MM.1S (cell line): ENCODE results near the gene LBX2.

Experiments
- DNase-seq: peaks from one replicate; pipeline ENCODE4 v3.0.0-alpha.2; 2015
- H2AFZ ChIP-seq: fragments of 300-600 bp; sonication (generic); 2 replicates; pipeline ENCODE4 v1.6.0; 2016; ENCODE audit warnings: antibody characterized with exemption, low read length
- H3F3A ChIP-seq: fragments of 300-600 bp; sonication (generic); 2 replicates; pipeline ENCODE4 v1.6.1; 2016; ENCODE audit warnings: mild to moderate bottlenecking, antibody characterized with exemption, low read length, moderate library complexity, mixed read lengths; ENCODE audit not compliant: insufficient read depth
- H3K27ac ChIP-seq: fragments of 300-600 bp; sonication (generic); 2 replicates; pipeline ENCODE4 v1.5.1; 2016; ENCODE audit warnings: mild to moderate bottlenecking, low read length
- H3K27me3 ChIP-seq: fragments of 300-600 bp; sonication (generic); replicated peaks from 2 replicates; pipeline ENCODE4 v1.6.0; 2016; ENCODE audit warnings: low read length; ENCODE audit not compliant: insufficient read depth
- H3K36me3 ChIP-seq: fragments of 300-600 bp; sonication (generic); replicated peaks from 2 replicates; pipeline ENCODE4 v1.6.1; 2016; ENCODE audit warnings: mild to moderate bottlenecking, low read length, mixed read lengths; ENCODE audit not compliant: insufficient read depth
- H3K4me1 ChIP-seq: fragments of 300-600 bp; sonication (generic); 2 replicates; pipeline ENCODE4 v1.6.1; 2016; ENCODE audit warnings: low read length, mixed read lengths
- H3K4me2 ChIP-seq: fragments of 300-600 bp; sonication (generic); 2 replicates; pipeline ENCODE4 v1.6.0; 2016; ENCODE audit warnings: low read depth, low read length
- H3K4me3 ChIP-seq: fragments of 300-600 bp; sonication (generic); 2 replicates; pipeline ENCODE4 v1.5.1; 2016; ENCODE audit warnings: low read length, mixed read lengths
- H3K79me2 ChIP-seq: fragments of 300-600 bp; sonication (generic); 2 replicates; pipeline ENCODE4 v1.6.1; 2016; ENCODE audit warnings: mixed run types, low read length, mixed read lengths
- H3K9ac ChIP-seq: fragments of 300-600 bp; sonication (generic); 2 replicates; pipeline ENCODE4 v1.6.1; 2016; ENCODE audit warnings: low read length, mixed read lengths
- H3K9me2 ChIP-seq: fragments of 300-600 bp; sonication (generic); replicated peaks from 2 replicates; pipeline ENCODE4 v1.6.1; 2016; ENCODE audit warnings: mild to moderate bottlenecking, low read length, mixed read lengths; ENCODE audit not compliant: insufficient read depth
- H3K9me3 ChIP-seq: fragments of 300-600 bp; sonication (generic); replicated peaks from 2 replicates; pipeline ENCODE4 v1.6.1; 2016; ENCODE audit warnings: mild to moderate bottlenecking, low read length, mixed read lengths; ENCODE audit not compliant: insufficient read depth
- H4K20me1 ChIP-seq: fragments of 300-600 bp; sonication (generic); 2 replicates; pipeline ENCODE4 v1.6.1; 2016; ENCODE audit warnings: mild to moderate bottlenecking, low read length, moderate library complexity, mixed read lengths; ENCODE audit not compliant: insufficient read depth
- CTCF ChIP-seq: fragments of 300-600 bp; sonication (generic); IDR thresholded peaks from 2 replicates; pipeline ENCODE4 v1.5.1; 2016; ENCODE audit warnings: antibody characterized with exemption, low read length, mixed read lengths
- EZH2 ChIP-seq: fragments of 300-600 bp; sonication (generic); optimal IDR thresholded peaks from 2 replicates; pipeline ENCODE3; 2017; ENCODE audit warnings: low read depth, mild to moderate bottlenecking, antibody characterized with exemption, low read length, mixed read lengths
- EZH2phosphoT487 ChIP-seq: fragments of 300-600 bp; sonication (generic); IDR thresholded peaks from 2 replicates; pipeline ENCODE4 v1.6.1; 2018; ENCODE audit warnings: antibody characterized with exemption, low read length

The LBX2 gene

GRCh38 chr2:74457129-74457548 lies 42.3 kb downstream of the LBX2 start:
- peak overlapping the region; percentile 86 for H3K4me3 ChIP-seq
- H3K79me2 ChIP-seq, result peaks cover 23% of the 10 kb centered on the region
- peak overlapping the region; percentile 85 for H2AFZ ChIP-seq
- no peaks in the 10 kb centered on the region for H3K9me2 ChIP-seq
- peaks cover 22% of the 10 kb centered on the region for H3K4me1 ChIP-seq
- no peak for DNase-seq
- peak overlapping the region; percentile 86 for H3K4me2 ChIP-seq
- H3K9ac ChIP-seq, result peak overlapping the region; percentile 92
- no peaks in the 10 kb centered on the region for H4K20me1 ChIP-seq
- peaks cover 13% of the 10 kb centered on the region; the same call in 1 of the 2 replicates for H3F3A ChIP-seq
- H3K27ac ChIP-seq, result peak overlapping the region; percentile 97
- no peaks in the 10 kb centered on the region for H3K9me3 ChIP-seq
- TF ChIP-seq EZH2 (no peak), EZH2phosphoT487 (no peak), CTCF (no peak)
- no peaks in the 10 kb centered on the region for H3K36me3 ChIP-seq
- H3K27me3 ChIP-seq, result no peaks in the 10 kb centered on the region

DNA sequence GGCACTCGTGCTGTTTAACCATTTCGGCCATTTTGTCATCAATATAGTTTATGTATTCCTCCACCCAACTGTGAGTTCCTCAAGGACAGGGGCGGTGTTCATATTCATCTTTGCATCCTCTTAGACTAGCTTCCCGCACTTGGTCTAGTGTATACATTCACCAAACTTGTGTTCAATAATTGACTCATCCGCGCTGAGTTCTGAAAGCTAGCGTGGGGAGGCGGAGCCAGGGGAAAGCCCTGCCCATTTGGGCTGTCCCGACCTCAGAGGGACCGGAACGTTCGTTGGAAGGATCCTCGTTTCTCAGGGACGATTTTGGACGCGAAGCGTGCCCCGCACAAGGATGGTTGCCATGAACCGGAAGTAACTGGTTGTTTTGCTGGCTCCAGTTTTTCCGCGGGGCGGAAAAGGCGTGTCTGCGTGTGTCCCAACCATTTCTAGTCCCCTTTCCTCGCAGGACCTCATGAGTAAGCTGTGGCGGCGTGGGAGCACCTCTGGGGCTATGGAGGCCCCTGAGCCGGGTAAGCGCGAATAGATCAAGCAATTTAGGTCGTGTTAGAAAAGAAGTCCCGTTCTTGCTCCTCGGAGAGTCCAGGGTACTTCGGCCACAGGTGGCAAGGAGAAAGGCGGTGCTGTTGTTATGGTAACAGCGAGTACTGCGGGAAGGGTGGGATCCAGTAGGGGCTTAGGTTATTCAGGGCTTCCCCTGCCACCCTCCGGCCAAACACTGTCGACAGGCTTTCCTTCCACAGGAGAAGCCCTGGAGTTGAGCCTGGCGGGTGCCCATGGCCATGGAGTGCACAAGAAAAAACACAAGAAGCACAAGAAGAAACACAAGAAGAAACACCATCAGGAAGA lies 44.5 kb downstream of the LBX2 start, which contains the start of gene INO80B:
Gene INO80B, plus strand, starts transcription at position 434 of the 858 bp plus-strand sequence. Its CDS starts 30 bp downstream, at position 464.
- no peaks in the 10 kb centered on the region for H3K27me3 ChIP-seq
- no peak for TF ChIP-seq CTCF
- no peak for TF ChIP-seq EZH2phosphoT487
- no peak for TF ChIP-seq EZH2
- peak within 1 kb of the TSS; percentile 86 for H3K4me2 ChIP-seq
- H3K9me3 ChIP-seq, result no peaks in the 10 kb centered on the region
- no peaks in the 10 kb centered on the region for H3K36me3 ChIP-seq
- peak within 1 kb of the TSS; percentile 54 for H3K9ac ChIP-seq
- peaks cover 13% of the 10 kb centered on the region; the same call in 1 of the 2 replicates for H3F3A ChIP-seq
- H3K9me2 ChIP-seq, result no peaks in the 10 kb centered on the region
- no peaks in the 10 kb centered on the region for H4K20me1 ChIP-seq
- H3K79me2 ChIP-seq, result peaks cover 23% of the 10 kb centered on the region
- peaks cover 22% of the 10 kb centered on the region for H3K4me1 ChIP-seq
- peak within 1 kb of the TSS; percentile 81 for H3K4me3 ChIP-seq
- peak; percentile 97 for DNase-seq
- peak within 1 kb of the TSS; percentile 1; the same call in 1 of the 2 replicates for H3K27ac ChIP-seq
- H2AFZ ChIP-seq, result peak within 1 kb of the TSS; percentile 54

DNA sequence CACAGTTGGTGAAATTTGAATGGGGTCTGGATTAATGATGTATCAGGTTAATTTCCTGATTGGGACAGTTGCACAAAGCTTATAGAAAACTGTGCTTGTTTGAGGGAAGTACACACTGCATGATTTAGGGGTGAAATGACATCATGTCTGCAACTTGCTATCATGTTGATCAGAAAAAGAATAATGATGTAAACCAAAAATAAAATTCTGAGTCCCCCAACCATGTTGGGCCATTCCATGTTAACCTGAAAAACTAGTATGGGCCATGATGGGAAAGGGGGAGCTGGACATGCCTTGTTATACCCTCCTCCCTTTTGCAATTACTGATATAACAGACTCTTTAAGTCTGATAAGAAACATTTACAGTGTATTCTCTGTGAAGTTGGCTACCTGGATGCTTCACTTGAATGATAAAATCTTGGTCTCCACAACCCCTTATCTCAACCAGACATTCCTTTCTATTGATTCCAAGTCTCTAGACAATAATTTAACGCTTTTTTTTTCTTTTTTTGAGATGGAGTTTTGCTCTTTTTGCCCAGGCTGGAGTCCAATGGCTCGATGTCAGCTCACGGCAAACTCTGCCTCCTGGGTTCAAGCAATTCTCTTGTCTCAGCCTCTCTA lies 48.7 kb downstream of the LBX2 start:
- H2AFZ ChIP-seq, result no peak overlapping the region
- H3F3A ChIP-seq, result no peaks in the 10 kb centered on the region
- H3K27me3 ChIP-seq, result no peaks in the 10 kb centered on the region
- no peaks in the 10 kb centered on the region for H4K20me1 ChIP-seq
- H3K79me2 ChIP-seq, result peaks cover 7% of the 10 kb centered on the region
- TF ChIP-seq CTCF, result no peak
- no peak for TF ChIP-seq EZH2phosphoT487
- TF ChIP-seq EZH2, result no peak
- H3K4me1 ChIP-seq, result peaks cover 9% of the 10 kb centered on the region
- DNase-seq, result no peak
- H3K36me3 ChIP-seq, result no peaks in the 10 kb centered on the region
- no peaks in the 10 kb centered on the region for H3K9me2 ChIP-seq
- no peaks in the 10 kb centered on the region for H3K9me3 ChIP-seq
- H3K4me2 ChIP-seq, result no peak overlapping the region
- no peak overlapping the region for H3K9ac ChIP-seq
- H3K4me3 ChIP-seq, result no peak overlapping the region
- H3K27ac ChIP-seq, result no peak overlapping the region
